ENCODE results near the gene KRT86.

KRT86 gene

GRCh38 chr12:52317468-52318052 is 43.1 kb downstream of the KRT86 start:
- DNase-seq, result no peak

GRCh38 chr12:52318241-52318990 is 44.0 kb downstream of the KRT86 start:
- no peak for DNase-seq

- peak; percentile 7 for DNase-seq
Measured at GRCh38 chr12:52319097-52319496, 44.7 kb downstream of the KRT86 start.

GRCh38 chr12:52320784-52321400 is 46.4 kb downstream of the KRT86 start, which contains the start of gene KRT83:
KRT83 (minus strand) TSS chr12:52321398; CDS start chr12:52321335, 63 bp downstream.
- no peak for DNase-seq

GRCh38 chr12:52321418-52321817 is 47.0 kb downstream of the KRT86 start:
- no peak for DNase-seq

GRCh38 chr12:52322069-52322468 is 47.6 kb downstream of the KRT86 start:
- no peak for DNase-seq

GRCh38 chr12:52323001-52323400 is 48.6 kb downstream of the KRT86 start:
- DNase-seq, result no peak

GRCh38 chr12:52323416-52324152 is 49.1 kb downstream of the KRT86 start:
- DNase-seq, result no peak

GRCh38 chr12:52324153-52324444 is 49.7 kb downstream of the KRT86 start:
- DNase-seq, result no peak

GRCh38 chr12:52327052-52327829 is 52.8 kb downstream of the KRT86 start:
- DNase-seq, result peak; percentile 86

GRCh38 chr12:52327830-52328500 is 53.5 kb downstream of the KRT86 start:
- DNase-seq, result no peak

GRCh38 chr12:52331039-52331438 is 56.6 kb downstream of the KRT86 start:
- no peak for DNase-seq

GRCh38 chr12:52331833-52332232 is 57.4 kb downstream of the KRT86 start:
- DNase-seq, result no peak

- no peak for DNase-seq
Measured at GRCh38 chr12:52332381-52332780, 57.9 kb downstream of the KRT86 start.

GRCh38 chr12:52333321-52333720 is 58.9 kb downstream of the KRT86 start:
- DNase-seq, result no peak

GRCh38 chr12:52334185-52334584 is 59.7 kb downstream of the KRT86 start:
- no peak for DNase-seq

GRCh38 chr12:52335598-52336262 is 61.3 kb downstream of the KRT86 start:
- no peak for DNase-seq

GRCh38 chr12:52336641-52337040 is 62.2 kb downstream of the KRT86 start:
- DNase-seq, result no peak

GRCh38 chr12:52337054-52337453 is 62.6 kb downstream of the KRT86 start:
- DNase-seq, result no peak

- no peak for DNase-seq
Measured at GRCh38 chr12:52338241-52338960, 64.0 kb downstream of the KRT86 start.

GRCh38 chr12:52341066-52341580 is 66.7 kb downstream of the KRT86 start:
- no peak for DNase-seq

Measured in NCI-H82 (cell line).